Testis (tissue), 3 donors: ENCODE results near the gene C22orf31. TPM values are rescaled to one million over a fixed set of nuclear protein-coding genes. Genes with fewer than 3 reads are reported as not detected.

Experiments
- DNase-seq: peaks from one replicate; pipeline ENCODE4 v3.0.0-alpha.2; 2019
- H3K27ac ChIP-seq, 2 donors: fragments of 200-600 bp; sonication (generic); one replicate each; pipeline ENCODE4 v1.5.1; 2019
- H3K27me3 ChIP-seq: fragments of 200-600 bp; sonication (generic); one replicate; pipeline ENCODE4 v1.5.1; 2019
- H3K36me3 ChIP-seq: fragments of 200-600 bp; sonication (generic); one replicate; pipeline ENCODE4 v1.5.1; 2017; ENCODE audit warnings: low read depth; ENCODE audit errors: missing control alignments
- H3K4me1 ChIP-seq: fragments of 200-600 bp; sonication (generic); one replicate; pipeline ENCODE4 v1.5.1; 2019
- H3K4me3 ChIP-seq, 2 donors: fragments of 200-600 bp; sonication (generic); one replicate each; pipeline ENCODE4 v1.5.1; 2017 to 2019
- H3K9me3 ChIP-seq: fragments of 200-600 bp; sonication (generic); one replicate; pipeline ENCODE4 v1.5.1; 2017
- CTCF ChIP-seq, 3 experiments: fragments of 450-650 bp in 2 of 3; fragments of 200-600 bp in 1 of 3; sonication (generic) in 1 of 3; IDR thresholded peaks; one replicate each; pipeline ENCODE4 v1.5.1; 2016 to 2019; ENCODE audit warnings: antibody characterized with exemption in 3 of 3, mild to moderate bottlenecking in 2 of 3, moderate library complexity in 1 of 3
- POLR2A ChIP-seq: fragments of 450-650 bp; IDR thresholded peaks from one replicate; pipeline ENCODE4 v1.6.1; 2017; ENCODE audit warnings: antibody characterized with exemption, mild to moderate bottlenecking, moderate library complexity
- WGBS, 2 donors: methylation state at CpG; one replicate each; pipeline ENCODE4 v1.1.5; 2018; 5-methylcytosine and 5-hydroxymethylcytosine counted together
- intact Hi-C: fragments of 100-400 bp; cut with DNase I; formaldehyde crosslinking; loops from one replicate; pipeline ENCODE4 v1.15.1; 2023; ENCODE audit warnings: low total_unique reads
- polyA plus RNA-seq: library from polyadenylated mRNA; stranded (reverse); fragments of 350-450 nt; fragmentation: Illumina TruSeq; extraction: RNeasy Lipid Tissue Mini Kit (QIAGEN cat#74804); gene quantifications from one replicate; pipeline ENCODE4 v1.2.3, GENCODE V29; 2014; ENCODE audit warnings: low read depth, low replicate concordance; ENCODE audit not compliant: insufficient read depth
- total RNA-seq, 2 donors: library from RNA; depleted of rRNA; stranded (reverse); fragments of >200 nt; gene quantifications; one replicate each; pipeline ENCODE4 v1.2.3, GENCODE V29; 2016

C22orf31 gene
- total and polyA plus RNA-seq, 3 donors from 2014 or later, result 1.8 to 10.9 (median 4.5) TPM

- intact Hi-C loops, result no loop called here
Observed at GRCh38 chr22:29022101-29022817, 39.4 kb downstream of the C22orf31 start.

DNA sequence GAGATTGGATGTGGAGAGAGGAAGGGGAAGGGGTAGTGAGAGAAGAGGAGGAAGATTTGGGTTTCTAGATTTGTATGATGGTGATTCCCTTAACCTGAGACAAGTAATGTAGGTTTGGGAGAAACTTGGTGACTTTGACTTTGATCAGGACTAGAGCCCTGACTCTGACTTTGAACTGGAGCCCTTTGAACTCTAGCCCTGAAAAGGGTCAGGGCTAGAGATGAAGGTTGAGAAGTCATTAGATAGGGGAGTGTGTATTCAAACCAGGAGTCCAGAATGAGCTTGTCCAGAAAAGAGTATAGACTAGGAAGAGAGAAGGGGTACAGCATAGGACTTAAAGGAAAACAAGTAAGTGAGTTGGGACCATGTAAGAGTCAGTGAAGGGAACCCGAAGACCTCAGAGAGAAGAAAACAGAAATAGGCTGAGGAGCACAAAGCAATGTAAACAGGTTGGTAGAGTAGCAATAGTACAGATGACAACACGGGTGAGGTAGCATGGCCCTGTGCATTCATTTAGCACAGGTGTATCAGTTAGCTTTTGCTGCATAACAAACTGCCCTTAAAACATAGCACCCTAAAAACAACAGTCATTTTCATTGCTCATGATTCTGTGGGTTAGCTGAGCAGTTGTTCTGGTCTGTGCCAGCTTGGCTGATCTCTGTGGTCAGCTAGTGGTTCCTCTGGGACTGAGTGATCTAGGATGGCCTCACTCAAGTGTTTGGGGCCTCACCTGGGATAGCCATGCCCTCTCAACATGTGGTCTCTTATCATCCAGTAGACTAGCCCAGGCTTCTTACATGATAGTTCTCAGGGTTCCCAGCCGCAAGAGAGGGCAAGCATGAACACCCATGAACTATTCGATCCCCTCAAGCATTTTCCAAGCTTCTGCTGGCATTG is 43.1 kb downstream of the C22orf31 start:
- no peak overlapping the region for H3K4me3 ChIP-seq
- 94 to 98% methylated on average over 4 of the region's 4 CpGs for WGBS, 2 donors
- no peaks in the 10 kb centered on the region for H3K27me3 ChIP-seq
- DNase-seq, result no peak
- intact Hi-C loops, result no loop called here
- H3K36me3 ChIP-seq, result no peaks in the 10 kb centered on the region
- H3K9me3 ChIP-seq, result no peaks in the 10 kb centered on the region
- no peak for TF ChIP-seq CTCF (IDR thresholded peaks at IDR 0.05)
- no peak for TF ChIP-seq POLR2A
- no peaks in the 10 kb centered on the region for H3K4me1 ChIP-seq
- H3K27ac ChIP-seq, result no peak overlapping the region

More at GRCh38 chr22:29022101-29022817, 39.4 kb downstream of the C22orf31 start:
- WGBS, 2 donors, result 88 to 89% methylated on average over 6 of the region's 6 CpGs
- no peaks in the 10 kb centered on the region for H3K27me3 ChIP-seq
- H3K4me1 ChIP-seq, result no peaks in the 10 kb centered on the region
- H3K36me3 ChIP-seq, result no peaks in the 10 kb centered on the region
- DNase-seq, result no peak
- H3K27ac ChIP-seq, result no peak overlapping the region
- no peaks in the 10 kb centered on the region for H3K9me3 ChIP-seq
- TF ChIP-seq POLR2A (no peak), CTCF (IDR thresholded peaks at IDR 0.05) (no peak)
- H3K4me3 ChIP-seq, result no peak overlapping the region

DNA sequence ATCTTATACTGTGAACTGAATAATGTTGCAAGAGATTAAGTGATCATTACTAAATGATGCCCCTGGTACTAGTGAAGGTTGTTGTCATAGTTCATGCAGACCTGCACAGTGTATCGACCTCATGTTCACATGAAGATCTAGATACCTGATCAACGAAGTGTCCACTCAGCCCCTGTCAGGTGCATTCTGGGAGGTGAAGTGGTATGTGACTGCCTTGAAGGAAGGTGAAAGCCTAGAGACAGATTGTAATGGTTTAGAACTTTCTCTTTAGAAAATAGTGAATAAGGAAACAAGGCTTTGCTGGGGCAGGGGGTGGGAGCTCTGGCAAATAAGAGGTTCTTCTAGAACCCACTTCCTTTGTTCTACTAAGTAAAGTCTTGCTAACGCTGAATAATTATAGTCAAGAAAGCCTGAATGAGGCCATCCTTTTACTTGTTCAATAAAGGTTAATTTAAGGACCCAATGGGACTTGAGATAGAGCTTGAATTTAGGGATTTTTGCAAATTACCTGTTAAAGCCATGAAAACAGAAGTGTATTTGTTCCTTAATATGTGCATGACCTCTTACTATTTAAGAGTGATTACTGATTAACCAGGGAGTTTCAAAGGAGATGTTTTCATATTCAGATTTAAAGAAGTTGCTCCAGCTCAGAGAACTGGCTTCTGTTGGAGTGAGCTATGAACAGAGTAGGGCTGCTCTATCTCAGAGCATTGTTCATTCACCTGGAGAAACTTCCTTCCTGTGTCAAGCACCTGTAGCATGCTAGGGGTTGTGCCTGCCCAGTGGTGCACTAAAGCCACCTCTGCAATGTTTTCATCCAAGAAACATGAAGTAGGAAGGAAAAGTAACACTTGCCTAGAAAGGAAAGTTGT is 45.3 kb downstream of the C22orf31 start:
- no peak overlapping the region for H3K4me3 ChIP-seq
- DNase-seq, result no peak
- intact Hi-C loops, result no loop called here
- no peaks in the 10 kb centered on the region for H3K9me3 ChIP-seq
- TF ChIP-seq CTCF (IDR thresholded peaks at IDR 0.05) (no peak), POLR2A (no peak)
- no peaks in the 10 kb centered on the region for H3K27me3 ChIP-seq
- H3K4me1 ChIP-seq, result peaks cover 6% of the 10 kb centered on the region
- H3K27ac ChIP-seq, result no peak overlapping the region
- WGBS, 2 donors, result 87 to 96% methylated on average over 3 of the region's 3 CpGs
- no peaks in the 10 kb centered on the region for H3K36me3 ChIP-seq

DNA sequence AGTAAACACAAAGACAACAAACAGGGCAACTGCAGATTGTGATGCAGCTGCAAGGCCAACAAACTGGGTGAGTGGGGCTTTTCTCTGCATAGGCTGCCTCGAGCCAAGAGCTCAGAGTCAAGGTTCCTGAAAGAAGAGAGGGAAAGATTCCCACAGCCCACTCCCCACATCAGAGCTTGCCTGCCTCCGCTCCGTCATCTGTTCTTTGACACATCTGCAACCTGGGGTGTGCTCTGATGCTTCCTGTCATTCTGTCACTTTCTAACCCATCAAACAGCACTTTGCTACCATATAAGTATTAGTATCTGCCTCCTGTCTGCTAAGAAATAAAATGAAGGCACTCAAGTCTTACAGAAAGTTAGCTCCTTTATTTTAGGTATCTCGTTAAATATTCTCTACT is 46.9 kb downstream of the C22orf31 start:
- peaks cover 10% of the 10 kb centered on the region for H3K4me1 ChIP-seq
- no peak for DNase-seq
- TF ChIP-seq POLR2A (no peak), CTCF (IDR thresholded peaks at IDR 0.05) (no peak)
- H3K4me3 ChIP-seq, result no peak overlapping the region
- H3K9me3 ChIP-seq, result no peaks in the 10 kb centered on the region
- H3K27me3 ChIP-seq, result no peaks in the 10 kb centered on the region
- no peaks in the 10 kb centered on the region for H3K36me3 ChIP-seq
- intact Hi-C loops, result no loop called here
- no peak overlapping the region for H3K27ac ChIP-seq
- WGBS, 2 donors, result 83 to 88% methylated on average over 4 of the region's 4 CpGs
